HEK293T (cell line): ENCODE results near the gene USP49.
"Not testable (repeated sequence)": the region's sequence is repeated elsewhere in the genome, so short reads cannot be mapped to it uniquely, and the experiment has no call there.

Experiments
- CTBP1 ChIP-seq: fragments of 450-650 bp; IDR thresholded peaks from 2 replicates; pipeline ENCODE4 v1.6.1; 2016; ENCODE audit warnings: borderline replicate concordance
- ELF4 ChIP-seq: fragments of 450-650 bp; IDR thresholded peaks from 2 replicates; pipeline ENCODE4 v1.6.1; 2017; ENCODE audit warnings: antibody characterized with exemption
- FOXK2 ChIP-seq: fragments of 450-650 bp; IDR thresholded peaks from 2 replicates; pipeline ENCODE4 v1.6.1; 2016; ENCODE audit warnings: mild to moderate bottlenecking
- NFRKB ChIP-seq: fragments of 450-650 bp; IDR thresholded peaks from 2 replicates; pipeline ENCODE4 v1.6.1; 2016; ENCODE audit warnings: mild to moderate bottlenecking, moderate library complexity
- SP1 ChIP-seq: fragments of 450-650 bp; IDR thresholded peaks from 2 replicates; pipeline ENCODE4 v1.6.1; 2017
- TARDBP ChIP-seq: fragments of 450-650 bp; IDR thresholded peaks from 2 replicates; pipeline ENCODE4 v1.6.1; 2016
- ZNF384 ChIP-seq: fragments of 450-650 bp; IDR thresholded peaks from 2 replicates; pipeline ENCODE4 v1.6.1; 2016
- TF ChIP-seq, protein P1 (sequence below): fragments of 450-650 bp; IDR thresholded peaks from 2 replicates; pipeline ENCODE4 v1.6.1; 2016

DNA sequence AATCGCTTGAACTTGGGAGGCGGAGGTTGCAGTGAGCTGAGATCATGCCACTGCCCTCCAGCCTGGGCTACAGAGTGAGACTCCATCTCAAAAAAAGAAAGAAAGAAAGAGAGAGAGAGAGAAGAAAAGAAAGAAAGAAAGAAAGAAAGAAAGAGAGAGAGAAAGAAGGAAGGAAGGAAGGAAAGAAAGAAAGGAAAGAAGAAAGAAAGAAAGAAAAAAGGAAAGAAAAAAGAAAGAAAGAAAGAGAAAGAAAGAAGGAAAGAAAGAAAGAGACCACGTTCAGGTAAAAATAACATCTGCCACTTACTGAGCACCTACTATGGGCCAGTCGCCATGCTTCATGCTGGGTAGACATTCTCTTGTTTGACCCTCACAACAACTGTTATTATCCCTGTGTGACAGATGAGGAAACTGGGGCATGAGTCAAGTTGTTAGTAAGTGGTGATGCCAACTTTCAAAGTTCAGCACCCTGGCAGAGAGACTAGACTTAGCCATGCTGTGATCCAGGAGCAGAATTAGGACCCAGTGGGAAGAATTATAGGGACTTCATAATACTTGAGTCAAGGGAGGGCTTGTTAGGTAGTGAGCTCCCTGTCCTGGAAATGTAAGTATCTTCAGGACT is 129.0 kb downstream of the USP49 start:
- TF ChIP-seq NFRKB, FOXK2, ZNF384, SP1, TARDBP, ELF4, CTBP1: not testable (repeated sequence)
- TF ChIP-seq, protein P1, sequence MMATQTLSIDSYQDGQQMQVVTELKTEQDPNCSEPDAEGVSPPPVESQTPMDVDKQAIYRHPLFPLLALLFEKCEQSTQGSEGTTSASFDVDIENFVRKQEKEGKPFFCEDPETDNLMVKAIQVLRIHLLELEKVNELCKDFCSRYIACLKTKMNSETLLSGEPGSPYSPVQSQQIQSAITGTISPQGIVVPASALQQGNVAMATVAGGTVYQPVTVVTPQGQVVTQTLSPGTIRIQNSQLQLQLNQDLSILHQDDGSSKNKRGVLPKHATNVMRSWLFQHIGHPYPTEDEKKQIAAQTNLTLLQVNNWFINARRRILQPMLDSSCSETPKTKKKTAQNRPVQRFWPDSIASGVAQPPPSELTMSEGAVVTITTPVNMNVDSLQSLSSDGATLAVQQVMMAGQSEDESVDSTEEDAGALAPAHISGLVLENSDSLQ, result not testable (repeated sequence)
